Adrenal gland (tissue), 12 donors: ENCODE measurements around the gene AGPAT4. TPM values are rescaled to one million over a fixed set of nuclear protein-coding genes. Genes with fewer than 3 reads are reported as not detected.
A peak's percentile ranks its signal among the peaks of the same experiment; 100 is the strongest.

Experiments used
- DNase-seq, 7 donors: peaks; one replicate each; pipeline ENCODE4 v3.0.0-alpha.2; 2019 to 2020
- H3K27ac ChIP-seq, 5 donors: fragments of 200-600 bp; sonication (generic) in 4 of 5; 1 replicate in 3 of 5; 2 replicates in 2 of 5; pipeline versions ENCODE4 v1.5.1 to v1.8.0; 2016 to 2020; ENCODE audit warnings: mild to moderate bottlenecking in 1 of 5
- H3K27me3 ChIP-seq: fragments of 200-600 bp; 2 replicates; pipeline ENCODE4 v1.8.0; 2021
- H3K36me3 ChIP-seq, 2 donors: fragments of 200-600 bp; replicated peaks in 1 of 2; 1 replicate in 1 of 2; 2 replicates in 1 of 2; pipeline versions ENCODE4 v1.5.1 to v1.8.0; 2018 to 2022
- H3K4me1 ChIP-seq, 2 donors: fragments of 200-600 bp; replicated peaks in 1 of 2; 1 replicate in 1 of 2; 2 replicates in 1 of 2; pipeline versions ENCODE4 v1.5.1 to v1.8.0; 2018 to 2021
- H3K4me3 ChIP-seq, 4 donors: fragments of 200-600 bp; sonication (generic) in 3 of 4; one replicate each; pipeline ENCODE4 v1.5.1; 2016 to 2018
- H3K9me3 ChIP-seq, 3 donors: fragments of 200-600 bp; sonication (generic) in 1 of 3; replicated peaks in 1 of 3; 1 replicate in 2 of 3; 2 replicates in 1 of 3; pipeline versions ENCODE4 v1.5.1 to v1.8.0; 2016 to 2021
- CTCF ChIP-seq, 6 experiments: fragments of 450-650 bp in 4 of 6; fragments of 200-600 bp in 2 of 6; sonication (generic) in 1 of 6; IDR thresholded peaks; 1 replicate in 5 of 6; 2 replicates in 1 of 6; pipeline versions ENCODE4 v1.5.1 to v1.8.0; 2016 to 2021; ENCODE audit warnings: antibody characterized with exemption in 6 of 6, mild to moderate bottlenecking in 2 of 6, moderate library complexity in 1 of 6
- POLR2A ChIP-seq, 2 donors: fragments of 450-650 bp; IDR thresholded peaks; one replicate each; pipeline ENCODE4 v1.6.1; 2017; ENCODE audit warnings: antibody characterized with exemption in 2 of 2, mild to moderate bottlenecking in 2 of 2, moderate library complexity in 1 of 2
- WGBS, 4 donors: extraction: QIAGEN DNeasy Blood & Tissue Kit in 2 of 4; methylation state at CpG; one replicate each; pipeline versions ENCODE4 v1.1.5 to v1.1.7; 2013 to 2017; 5-methylcytosine and 5-hydroxymethylcytosine counted together
- intact Hi-C, 2 donors: fragments of 100-400 bp; cut with DNase I; formaldehyde crosslinking; loops; one replicate each; pipeline versions ENCODE4 v1.14.1 to v1.15.0; 2022 to 2023
- polyA plus RNA-seq, 3 donors: library from polyadenylated mRNA; stranded (reverse); fragments of 200-250 nt in 2 of 3; fragments of 350-450 nt in 1 of 3; fragmentation: Illumina TruSeq in 1 of 3; extraction: RNeasy Lipid Tissue Mini Kit (QIAGEN cat#74804) in 1 of 3; gene quantifications; one replicate each; pipeline ENCODE4 v1.2.3, GENCODE V29; 2013 to 2014
- total RNA-seq, 9 donors: library from RNA; depleted of rRNA in 4 of 9; stranded (reverse); fragments of >200 nt in 4 of 9; fragments of 120-200 nt in 1 of 9; fragmentation: NEBNext Ultra II Directional in 1 of 9; extraction: Animal tissue kit (Norgen Biotek cat#: 25700) in 1 of 9; gene quantifications; one replicate each; pipeline versions ENCODE4 v1.1.0 to v1.2.4, GENCODE V29; 2013 to 2023
- donor health status: healthy with polysubstance abuse.
- donor health status: Bipolar disorder and iron deficiency.
- donor health status: DM: yes; HTN: yes; CAD: no.
- donor health status: DM: no; HTN: no; CAD: no.
- donor health status: DM: no; HTN: no; CAD: no.
- donor health status: DM: yes; HTN: yes; CAD: no.

The AGPAT4 gene
- total and polyA plus RNA-seq, 12 donors: 2.2 to 13.1 (median 3.7) TPM

- Histone ChIP-seq H3K36me3 (no peaks in the 10 kb centered on the region), H3K4me3 (peak overlapping the region in 2 of 4 donors; percentile 35 to 62), H3K27ac (peak overlapping the region in 2 of 5 donors; percentile 65 to 70), H3K27me3 (no peaks in the 10 kb centered on the region), H3K9me3 (no peaks in the 10 kb centered on the region), H3K4me1 (peaks cover 0 to 13% of the 10 kb centered on the region in 2 donors)
- TF ChIP-seq POLR2A (IDR thresholded peaks at IDR 0.05): no peak
- TF ChIP-seq CTCF (IDR thresholded peaks at IDR 0.05): no peak
- WGBS, 4 donors: 8 to 11% (median 10%) methylated on average over 8 of the region's 8 CpGs
- DNase-seq: no peak
- intact Hi-C loops: no loop called here
These were observed 612 bp upstream of the AGPAT4 start for GRCh38 chr6:161274488-161274858.

GRCh38 chr6:161273274-161273751 is 548 bp downstream of the AGPAT4 start:
- peak in 3 of 7 donors; percentile 2 to 36 (median 26) for DNase-seq
- TF ChIP-seq CTCF (IDR thresholded peaks at IDR 0.05) (no peak), POLR2A (IDR thresholded peaks at IDR 0.05) (no peak)
- H3K9me3 ChIP-seq: no peaks in the 10 kb centered on the region
- peak overlapping the region in 2 of 5 donors; percentile 58 to 70 for H3K27ac ChIP-seq
- no peaks in the 10 kb centered on the region for H3K27me3 ChIP-seq
- peaks cover 0 to 13% of the 10 kb centered on the region in 2 donors for H3K4me1 ChIP-seq
- no peaks in the 10 kb centered on the region for H3K36me3 ChIP-seq
- H3K4me3 ChIP-seq: peak overlapping the region in 2 of 4 donors; percentile 35 to 62
- 0 to 2% (median 1%) methylated on average over 6 to 11 of the region's 11 CpGs for WGBS, 4 donors
- intact Hi-C loops: no loop called here

GRCh38 chr6:161272635-161273273 is 1.1 kb downstream of the AGPAT4 start:
- Histone ChIP-seq H3K4me1 (peaks cover 0 to 13% of the 10 kb centered on the region in 2 donors), H3K36me3 (no peaks in the 10 kb centered on the region), H3K4me3 (peak overlapping the region in 1 of 4 donors; percentile 62), H3K9me3 (no peaks in the 10 kb centered on the region), H3K27me3 (no peaks in the 10 kb centered on the region), H3K27ac (peak overlapping the region in 1 of 5 donors; percentile 38)
- 24 to 35% (median 30%) methylated on average over 11 of the region's 11 CpGs for WGBS, 4 donors
- intact Hi-C loops: no loop called here
- TF ChIP-seq CTCF (IDR thresholded peaks at IDR 0.05) (no peak), POLR2A (IDR thresholded peaks at IDR 0.05) (no peak)
- DNase-seq: no peak

GRCh38 chr6:161271343-161272030 is 2.4 kb downstream of the AGPAT4 start:
- Histone ChIP-seq H3K27me3 (no peaks in the 10 kb centered on the region), H3K9me3 (no peaks in the 10 kb centered on the region), H3K4me1 (peaks cover 0 to 13% of the 10 kb centered on the region in 2 donors), H3K27ac (no peak overlapping the region), H3K36me3 (no peaks in the 10 kb centered on the region), H3K4me3 (no peak overlapping the region)
- WGBS, 4 donors: 57 to 63% (median 60%) methylated on average over 8 of the region's 8 CpGs
- TF ChIP-seq POLR2A (IDR thresholded peaks at IDR 0.05): no peak
- TF ChIP-seq CTCF (IDR thresholded peaks at IDR 0.05): no peak
- intact Hi-C loops: no loop called here
- DNase-seq: no peak
